GM23338 (cell line): Measurements from ENCODE around the gene CAMSAP1. TPM values are rescaled to one million over a fixed set of nuclear protein-coding genes. Genes with fewer than 3 reads are reported as not detected.

Experiments used
- ATAC-seq: fragments of 200-7000 bp; cut with Tn5 transposase; 3 replicates; pipeline ENCODE4 v1.9.1; 2020
- DNase-seq: peaks from one replicate; pipeline ENCODE4 v3.0.0-alpha.2; 2015; ENCODE audit warnings: low spot score
- H2AFZ ChIP-seq: fragments of 200-600 bp; sonication (generic); 2 replicates; pipeline ENCODE4 v1.8.0; 2016; ENCODE audit warnings: antibody characterized with exemption, mild to moderate bottlenecking, moderate library complexity
- H3F3A ChIP-seq: fragments of 200-600 bp; sonication (generic); replicated peaks from 2 replicates; pipeline ENCODE4 v1.8.0; 2017; ENCODE audit warnings: antibody characterized with exemption, mixed run types, low read depth
- H3K27ac ChIP-seq: fragments of 200-600 bp; sonication (generic); 2 replicates; pipeline ENCODE4 v1.6.1; 2016; ENCODE audit warnings: low read depth
- H3K27me3 ChIP-seq: fragments of 200-600 bp; sonication (generic); 2 replicates; pipeline ENCODE4 v1.8.0; 2016; ENCODE audit warnings: mild to moderate bottlenecking, mixed run types, moderate library complexity; ENCODE audit not compliant: insufficient read depth
- H3K36me3 ChIP-seq: fragments of 200-600 bp; sonication (generic); 2 replicates; pipeline ENCODE4 v1.8.0; 2016; ENCODE audit warnings: mild to moderate bottlenecking; ENCODE audit not compliant: insufficient read depth
- H3K4me1 ChIP-seq: fragments of 200-600 bp; sonication (generic); 2 replicates; pipeline ENCODE4 v1.8.0; 2016; ENCODE audit warnings: mild to moderate bottlenecking, moderate library complexity; ENCODE audit not compliant: insufficient read depth
- H3K4me2 ChIP-seq: fragments of 200-600 bp; sonication (generic); 2 replicates; pipeline ENCODE4 v1.7.1; 2017; ENCODE audit warnings: mixed run types
- H3K4me3 ChIP-seq: fragments of 200-600 bp; sonication (generic); 2 replicates; pipeline ENCODE4 v1.6.1; 2016; ENCODE audit warnings: mixed run types
- H3K79me2 ChIP-seq: fragments of 200-600 bp; sonication (generic); replicated peaks from 2 replicates; pipeline ENCODE4 v1.8.0; 2017; ENCODE audit warnings: mild to moderate bottlenecking; ENCODE audit not compliant: insufficient read depth
- H3K9me2 ChIP-seq: fragments of 200-600 bp; sonication (generic); 2 replicates; pipeline ENCODE4 v1.8.0; 2017; ENCODE audit not compliant: insufficient read depth
- H4K20me1 ChIP-seq: fragments of 200-600 bp; sonication (generic); replicated peaks from 2 replicates; pipeline ENCODE4 v1.8.0; 2017; ENCODE audit warnings: mild to moderate bottlenecking; ENCODE audit not compliant: insufficient read depth
- H3K27ac Mint-ChIP-seq: 2 replicates; pipeline ENCODE4 v1.8.0; 2020; ENCODE audit warnings: inconsistent platforms, mild to moderate bottlenecking, moderate library complexity, mixed read lengths
- H3K27me3 Mint-ChIP-seq: 3 replicates; pipeline ENCODE4 v1.8.0; 2022; ENCODE audit warnings: low read depth, mild to moderate bottlenecking, moderate library complexity, mixed read lengths, inconsistent platforms; ENCODE audit not compliant: insufficient read depth, poor library complexity
- H3K36me3 Mint-ChIP-seq: 3 replicates; pipeline ENCODE4 v1.8.0; 2021; ENCODE audit warnings: low read depth, mild to moderate bottlenecking, inconsistent platforms, moderate library complexity, mixed read lengths
- H3K4me1 Mint-ChIP-seq: 3 replicates; pipeline ENCODE4 v1.8.0; 2020; ENCODE audit warnings: mild to moderate bottlenecking, inconsistent platforms, mixed read lengths
- H3K4me3 Mint-ChIP-seq: 3 replicates; pipeline ENCODE4 v1.8.0; 2021; ENCODE audit warnings: moderate library complexity, mild to moderate bottlenecking, inconsistent platforms, mixed read lengths
- H3K9me3 Mint-ChIP-seq: 3 replicates; pipeline ENCODE4 v1.8.0; 2020; ENCODE audit warnings: moderate library complexity, mild to moderate bottlenecking, inconsistent platforms, mixed read lengths
- CREB1 ChIP-seq: fragments of 250-450 bp; sonication (Bioruptor Pico); IDR thresholded peaks from 2 replicates; pipeline ENCODE4 v1.5.0; 2020; ENCODE audit warnings: low read depth, mild to moderate bottlenecking, moderate library complexity
- ETS1 ChIP-seq: IDR thresholded peaks from 2 replicates; pipeline ENCODE4 v1.6.1; 2016; ENCODE audit warnings: antibody characterized with exemption
- EZH2 ChIP-seq: fragments of 200-600 bp; sonication (generic); IDR thresholded peaks from one replicate; pipeline ENCODE4 v1.8.0; 2017; ENCODE audit warnings: antibody characterized with exemption, mild to moderate bottlenecking, low read depth; ENCODE audit not compliant: unreplicated experiment
- EZH2phosphoT487 ChIP-seq: fragments of 200-600 bp; sonication (generic); IDR thresholded peaks from one replicate; pipeline ENCODE4 v1.8.1; 2018; ENCODE audit warnings: antibody characterized with exemption; ENCODE audit not compliant: unreplicated experiment
- JUNB ChIP-seq: IDR thresholded peaks from one replicate; pipeline ENCODE4 v1.6.1; 2016; ENCODE audit warnings: antibody characterized with exemption; ENCODE audit not compliant: unreplicated experiment
- NANOG ChIP-seq: IDR thresholded peaks from 2 replicates; pipeline ENCODE4 v1.6.1; 2016; ENCODE audit warnings: antibody characterized with exemption, borderline replicate concordance
- POLR2AphosphoS5 ChIP-seq: IDR thresholded peaks from 2 replicates; pipeline ENCODE4 v1.6.1; 2016; ENCODE audit warnings: antibody characterized with exemption, low read depth
- REST ChIP-seq: IDR thresholded peaks from one replicate; pipeline ENCODE4 v1.6.1; 2018; ENCODE audit warnings: antibody characterized with exemption; ENCODE audit not compliant: unreplicated experiment
- STAT1 ChIP-seq: IDR thresholded peaks from one replicate; pipeline ENCODE4 v1.6.1; 2016; ENCODE audit warnings: antibody characterized with exemption; ENCODE audit not compliant: unreplicated experiment
- ZNF114 ChIP-seq: fragments of 250-450 bp; sonication (Bioruptor Pico); IDR thresholded peaks from 2 replicates; pipeline ENCODE4 v1.5.0; 2020; ENCODE audit warnings: mild to moderate bottlenecking, moderate library complexity
- ZNF331 ChIP-seq: fragments of 250-450 bp; sonication (Bioruptor Pico); IDR thresholded peaks from 2 replicates; pipeline ENCODE4 v1.5.0; 2020; ENCODE audit warnings: low read depth, mild to moderate bottlenecking, moderate library complexity
- ZNF462 ChIP-seq: fragments of 250-450 bp; sonication (Bioruptor Pico); IDR thresholded peaks from 2 replicates; pipeline ENCODE4 v1.5.0; 2020; ENCODE audit warnings: mild to moderate bottlenecking, moderate library complexity
- polyA plus RNA-seq: library from polyadenylated mRNA; unstranded; fragments of >200 nt; fragmentation: Nextera tagmentation; extraction: Ambion mirVana; gene quantifications from 2 replicates; pipeline ENCODE4 v1.2.1, GENCODE V29; 2016
- total RNA-seq: library from RNA; depleted of rRNA; stranded (reverse); fragments of >200 nt; shearing (Covaris generic); gene quantifications from 2 replicates; pipeline ENCODE4 v1.2.3, GENCODE V29; 2014
- TF ChIP-seq, protein P1 (sequence below), 2 experiments: fragments of 200-600 bp in 1 of 2; sonication (generic) in 1 of 2; conservative IDR thresholded peaks; 2 replicates each; pipeline versions ENCODE4 v1.5.1 to v1.6.1; 2016 to 2017; ENCODE audit warnings: antibody characterized with exemption in 2 of 2, low read depth in 2 of 2, mild to moderate bottlenecking in 2 of 2, moderate library complexity in 1 of 2

CAMSAP1 gene
- total and polyA plus RNA-seq, 2 experiments from 2014 or later: 6.9 to 75.4 TPM

GRCh38 chr9:135901826-135902225 lies 5.5 kb downstream of the CAMSAP1 start:
- Histone ChIP-seq H2AFZ (no peak overlapping the region), H3K79me2 (peaks cover 98% of the 10 kb centered on the region), H3K4me2 (no peak overlapping the region), H3K4me3 (no peak overlapping the region), H4K20me1 (peaks cover 74% of the 10 kb centered on the region), H3K9me2 (no peaks in the 10 kb centered on the region), H3F3A (no peaks in the 10 kb centered on the region), H3K4me1 (peaks cover 32% of the 10 kb centered on the region), H3K27ac (no peak overlapping the region; the same call in 1 of the 2 replicates), H3K27me3 (no peaks in the 10 kb centered on the region), H3K36me3 (no peaks in the 10 kb centered on the region; the same call in 1 of the 2 replicates)
- DNase-seq (no peak), ATAC-seq (no peak)
- Mint-ChIP-seq H3K27me3 (no peaks in the 10 kb centered on the region), H3K27ac (no peak overlapping the region), H3K36me3 (peaks cover 60% of the 10 kb centered on the region), H3K4me3 (no peak overlapping the region), H3K4me1 (peaks cover 31% of the 10 kb centered on the region), H3K9me3 (peaks cover 11% of the 10 kb centered on the region; the same call in 2 of the 3 replicates)
- TF ChIP-seq EZH2 (no peak), EZH2phosphoT487 (no peak), STAT1 (no peak), JUNB (no peak), NANOG (no peak), ZNF114 (CRISPR knock-in tag) (no peak), ZNF331 (CRISPR knock-in tag) (no peak), CREB1 (CRISPR knock-in tag) (no peak), POLR2AphosphoS5 (no peak), REST (no peak), ZNF462 (CRISPR knock-in tag) (no peak), ETS1 (no peak)
- TF ChIP-seq, protein P1, sequence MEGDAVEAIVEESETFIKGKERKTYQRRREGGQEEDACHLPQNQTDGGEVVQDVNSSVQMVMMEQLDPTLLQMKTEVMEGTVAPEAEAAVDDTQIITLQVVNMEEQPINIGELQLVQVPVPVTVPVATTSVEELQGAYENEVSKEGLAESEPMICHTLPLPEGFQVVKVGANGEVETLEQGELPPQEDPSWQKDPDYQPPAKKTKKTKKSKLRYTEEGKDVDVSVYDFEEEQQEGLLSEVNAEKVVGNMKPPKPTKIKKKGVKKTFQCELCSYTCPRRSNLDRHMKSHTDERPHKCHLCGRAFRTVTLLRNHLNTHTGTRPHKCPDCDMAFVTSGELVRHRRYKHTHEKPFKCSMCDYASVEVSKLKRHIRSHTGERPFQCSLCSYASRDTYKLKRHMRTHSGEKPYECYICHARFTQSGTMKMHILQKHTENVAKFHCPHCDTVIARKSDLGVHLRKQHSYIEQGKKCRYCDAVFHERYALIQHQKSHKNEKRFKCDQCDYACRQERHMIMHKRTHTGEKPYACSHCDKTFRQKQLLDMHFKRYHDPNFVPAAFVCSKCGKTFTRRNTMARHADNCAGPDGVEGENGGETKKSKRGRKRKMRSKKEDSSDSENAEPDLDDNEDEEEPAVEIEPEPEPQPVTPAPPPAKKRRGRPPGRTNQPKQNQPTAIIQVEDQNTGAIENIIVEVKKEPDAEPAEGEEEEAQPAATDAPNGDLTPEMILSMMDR (conservative IDR thresholded peaks at IDR 0.05; ENCODE audit: low read depth in 2 of 2): no peak
